HepG2 (cell line): ENCODE results near the gene CKLF. TPM values are rescaled to one million over a fixed set of nuclear protein-coding genes. Genes with fewer than 3 reads are reported as not detected.

Experiments
- ATAC-seq: fragments of 200-7000 bp; cut with Tn5 transposase; 3 replicates; pipeline ENCODE4 v1.9.1; 2020; ENCODE audit warnings: mild to moderate bottlenecking, moderate library complexity
- BruUV-seq: library from RNA; stranded (reverse); fragments of 400-500 nt; replicated peaks from 2 replicates; lab custom pipeline; 2021; lab: Mats Ljungman, UMichigan
- CTCF ChIA-PET: fragments of 300-600 bp; formaldehyde crosslinking; extraction: SDS; loops from one replicate; lab custom pipeline; 2021; ENCODE audit warnings: low total read pairs, inconsistent platforms, low intra/inter-chr PET ratio; lab: Yijun Ruan, JAX
- POLR2A ChIA-PET: fragments of 350-600 bp; sonication (Branson Sonifier 250); formaldehyde crosslinking; loops from one replicate; lab custom pipeline; 2020; ENCODE audit warnings: antibody characterized with exemption, inconsistent platforms; lab: Yijun Ruan, JAX
- DNase-seq: peaks from one replicate; pipeline ENCODE4 v3.0.0-alpha.2; 2015; ENCODE audit warnings: low spot score
- FAIRE-seq: peaks from 3 replicates; lab custom pipeline; 2011; peaks lifted over from hg19 to GRCh38; lab: Jason Lieb, UNC
- H2AFZ ChIP-seq: one replicate; pipeline ENCODE4 v1.6.1; 2011; ENCODE audit warnings: low read length, inconsistent platforms
- H3K27ac ChIP-seq: fragments of 300-600 bp; 3 replicates; pipeline ENCODE4 v1.8.0; 2011; ENCODE audit warnings: mixed run types, mild to moderate bottlenecking, mixed read lengths, low read length, inconsistent platforms; ENCODE audit not compliant: insufficient read depth; ENCODE audit errors: extremely low read length
- H3K27me3 ChIP-seq, 2 experiments: fragments of 200-600 bp in 1 of 2; 2 replicates in 1 of 2; 3 replicates in 1 of 2; pipeline versions ENCODE4 v1.6.0 to v1.8.0; 2011; ENCODE audit warnings: low read length in 2 of 2, mild to moderate bottlenecking in 2 of 2, moderate library complexity in 2 of 2, inconsistent platforms in 1 of 2; ENCODE audit not compliant: insufficient read depth in 2 of 2, control insufficient read depth in 1 of 2
- H3K36me3 ChIP-seq, 2 experiments: fragments of 200-600 bp in 1 of 2; replicated peaks in 1 of 2; 2 replicates in 1 of 2; 3 replicates in 1 of 2; pipeline versions ENCODE4 v1.5.1 to v1.8.0; 2011; ENCODE audit warnings: low read length in 2 of 2, inconsistent platforms in 1 of 2; ENCODE audit not compliant: insufficient read depth in 2 of 2, control insufficient read depth in 1 of 2
- H3K4me1 ChIP-seq: 2 replicates; pipeline ENCODE4 v1.5.1; 2012; ENCODE audit warnings: low read length, inconsistent platforms; ENCODE audit not compliant: insufficient read depth
- H3K4me2 ChIP-seq: 2 replicates; pipeline ENCODE4 v1.6.0; 2011; ENCODE audit warnings: low read depth, low read length, inconsistent platforms
- H3K4me3 ChIP-seq, 3 experiments: fragments of 200-600 bp in 1 of 3; sonication (generic), shearing (Covaris generic) in 1 of 3; replicated peaks in 1 of 3; 2 replicates each; pipeline ENCODE4 v1.5.1; 2011 to 2016; ENCODE audit warnings: low read length in 3 of 3, inconsistent platforms in 2 of 3, low read depth in 2 of 3, mild to moderate bottlenecking in 2 of 3, control low read depth in 1 of 3, mixed read lengths in 1 of 3; ENCODE audit not compliant: insufficient read depth in 1 of 3
- H3K79me2 ChIP-seq: one replicate; pipeline ENCODE4 v1.6.1; 2011; ENCODE audit warnings: low read length, inconsistent platforms; ENCODE audit not compliant: insufficient read depth
- H3K9ac ChIP-seq: 2 replicates; pipeline ENCODE4 v1.6.0; 2011; ENCODE audit warnings: mild to moderate bottlenecking, low read depth, low read length, inconsistent platforms; ENCODE audit not compliant: insufficient read depth
- H3K9me3 ChIP-seq: 2 replicates; pipeline ENCODE4 v1.5.1; 2012; ENCODE audit warnings: mild to moderate bottlenecking, low read length
- H4K20me1 ChIP-seq: 2 replicates; pipeline ENCODE4 v1.6.0; 2011; ENCODE audit warnings: inconsistent platforms, mild to moderate bottlenecking, low read length, moderate library complexity; ENCODE audit not compliant: insufficient read depth
- AFF4 ChIP-seq: sonication (generic); formaldehyde crosslinking; IDR thresholded peaks from 2 replicates; pipeline ENCODE4 v1.4.0; 2020; ENCODE audit warnings: missing genetic modification reagents
- ATRX ChIP-seq: sonication (generic); formaldehyde crosslinking; IDR thresholded peaks from 2 replicates; pipeline ENCODE4 v1.4.0; 2020; ENCODE audit warnings: missing genetic modification reagents, borderline replicate concordance
- FLYWCH1 ChIP-seq: sonication (generic); formaldehyde crosslinking; IDR thresholded peaks from 2 replicates; pipeline ENCODE4 v1.8.1; 2023; ENCODE audit warnings: mild to moderate bottlenecking, missing genetic modification reagents
- FOXJ3 ChIP-seq: sonication (generic); formaldehyde crosslinking; IDR thresholded peaks from 2 replicates; pipeline ENCODE4 v1.4.0; 2020; ENCODE audit warnings: missing genetic modification reagents, mild to moderate bottlenecking, borderline replicate concordance
- IRF9 ChIP-seq: sonication (generic); formaldehyde crosslinking; IDR thresholded peaks from 2 replicates; pipeline ENCODE4 v1.8.0; 2022; ENCODE audit warnings: missing genetic modification reagents, mild to moderate bottlenecking, borderline replicate concordance
- NONO ChIP-seq, 2 experiments: fragments of 450-650 bp in 1 of 2; sonication (generic) in 1 of 2; formaldehyde crosslinking in 1 of 2; IDR thresholded peaks in 1 of 2; conservative IDR thresholded peaks in 1 of 2; 2 replicates each; pipeline versions ENCODE4 v1.6.1 to v1.8.0; 2017 to 2022; ENCODE audit warnings: mild to moderate bottlenecking in 1 of 2, missing genetic modification reagents in 1 of 2, moderate library complexity in 1 of 2
- POGZ ChIP-seq: sonication (generic); formaldehyde crosslinking; IDR thresholded peaks from 2 replicates; pipeline ENCODE4 v1.4.0; 2020; ENCODE audit warnings: mild to moderate bottlenecking, missing genetic modification reagents
- SNAI1 ChIP-seq: sonication (generic); formaldehyde crosslinking; IDR thresholded peaks from 2 replicates; pipeline ENCODE4 v1.5.0; 2020; ENCODE audit warnings: mild to moderate bottlenecking, missing genetic modification reagents, borderline replicate concordance
- SP4 ChIP-seq: sonication (generic); formaldehyde crosslinking; IDR thresholded peaks from 2 replicates; pipeline ENCODE4 v1.8.1; 2023; ENCODE audit warnings: mild to moderate bottlenecking, missing genetic modification reagents
- ZBTB1 ChIP-seq: sonication (generic); formaldehyde crosslinking; IDR thresholded peaks from 2 replicates; pipeline ENCODE4 v1.4.0; 2020; ENCODE audit warnings: missing genetic modification reagents, borderline replicate concordance
- ZBTB7B ChIP-seq: sonication (generic); formaldehyde crosslinking; IDR thresholded peaks from 2 replicates; pipeline ENCODE4 v1.4.0; 2020; ENCODE audit warnings: missing genetic modification reagents
- ZFP36L1 ChIP-seq: sonication (generic); formaldehyde crosslinking; IDR thresholded peaks from 2 replicates; pipeline ENCODE4 v1.8.0; 2022; ENCODE audit warnings: mild to moderate bottlenecking, missing genetic modification reagents, moderate library complexity
- ZNF225 ChIP-seq: sonication (generic); formaldehyde crosslinking; IDR thresholded peaks from 2 replicates; pipeline ENCODE4 v1.4.0; 2020; ENCODE audit warnings: mild to moderate bottlenecking, missing genetic modification reagents
- ZSCAN25 ChIP-seq: sonication (generic); formaldehyde crosslinking; IDR thresholded peaks from 2 replicates; pipeline ENCODE4 v1.8.0; 2022; ENCODE audit warnings: mild to moderate bottlenecking, missing genetic modification reagents
- WGBS: methylation state at CpG from one replicate; pipeline ENCODE4 v1.1.6; 2017; ENCODE audit warnings: low lambda C conversion rate; 5-methylcytosine and 5-hydroxymethylcytosine counted together
- in situ Hi-C: cut with HindIII; loops from 2 replicates; pipeline ENCODE4 v1.10.0; 2017; ENCODE audit warnings: low pct_unique_long_range_greater_than_20kb; ENCODE audit not compliant: extremely low pct_ligation_motif_present
- intact Hi-C: fragments of 100-400 bp; cut with micrococcal nuclease; formaldehyde crosslinking; loops from one replicate; pipeline ENCODE4 v1.10.0; 2022; ENCODE audit not compliant: unreplicated experiment
- polyA plus RNA-seq, 8 experiments: library from polyadenylated mRNA; depleted of rRNA in 3 of 8; stranded (reverse) in 7 of 8; unstranded in 1 of 8; fragments of >200 nt; fragmentation: Illumina TruSeq in 4 of 8; extraction: Trizol in 4 of 8; gene quantifications; 2 replicates each; pipeline versions ENCODE4 v1.2.1 to v1.2.3, GENCODE V29; 2011 to 2016; ENCODE audit warnings: low read depth in 4 of 8, missing spikeins in 1 of 8, mixed read lengths in 1 of 8; ENCODE audit not compliant: insufficient read depth in 1 of 8
- total RNA-seq, 5 experiments: library from RNA; depleted of rRNA; stranded (reverse); fragments of >200 nt; fragmentation: Illumina TruSeq; extraction: Trizol; gene quantifications; 2 replicates each; pipeline ENCODE4 v1.2.3, GENCODE V29; 2016; ENCODE audit warnings: low read depth in 1 of 5
- TF ChIP-seq, protein P1 (sequence below): IDR thresholded peaks from 2 replicates; pipeline ENCODE4 v1.6.1; 2016

The CKLF gene
- total and polyA plus RNA-seq, 2 of the 13 experiments (the other 11 are each of a cell fraction or from before 2014, with no cell fraction given) = 120 to 167 TPM

- TF ChIP-seq IRF9 (CRISPR knock-in tag) (no peak), FLYWCH1 (CRISPR knock-in tag) (no peak), NONO (IDR thresholded peaks at IDR 0.05) (no peak), NONO (CRISPR knock-in tag; conservative IDR thresholded peaks at IDR 0.05) (no peak), SNAI1 (CRISPR knock-in tag) (0 out of 2 replicates have a peak, but pooled peaks have one; percentile 44), POGZ (CRISPR knock-in tag) (0 out of 2 replicates have a peak, but pooled peaks have one; percentile 16), ZSCAN25 (no peak), AFF4 (CRISPR knock-in tag) (no peak), ATRX (no peak), ZNF225 (peak; percentile 15; the same call in 1 of the 2 replicates), SP4 (CRISPR knock-in tag) (0 out of 2 replicates have a peak, but pooled peaks have one; percentile 25), ZFP36L1 (CRISPR knock-in tag) (0 out of 2 replicates have a peak, but pooled peaks have one; percentile 12), FOXJ3 (CRISPR knock-in tag) (no peak), ZBTB7B (CRISPR knock-in tag) (0 out of 2 replicates have a peak, but pooled peaks have one; percentile 1), ZBTB1 (CRISPR knock-in tag) (no peak)
- TF ChIP-seq, protein P1, sequence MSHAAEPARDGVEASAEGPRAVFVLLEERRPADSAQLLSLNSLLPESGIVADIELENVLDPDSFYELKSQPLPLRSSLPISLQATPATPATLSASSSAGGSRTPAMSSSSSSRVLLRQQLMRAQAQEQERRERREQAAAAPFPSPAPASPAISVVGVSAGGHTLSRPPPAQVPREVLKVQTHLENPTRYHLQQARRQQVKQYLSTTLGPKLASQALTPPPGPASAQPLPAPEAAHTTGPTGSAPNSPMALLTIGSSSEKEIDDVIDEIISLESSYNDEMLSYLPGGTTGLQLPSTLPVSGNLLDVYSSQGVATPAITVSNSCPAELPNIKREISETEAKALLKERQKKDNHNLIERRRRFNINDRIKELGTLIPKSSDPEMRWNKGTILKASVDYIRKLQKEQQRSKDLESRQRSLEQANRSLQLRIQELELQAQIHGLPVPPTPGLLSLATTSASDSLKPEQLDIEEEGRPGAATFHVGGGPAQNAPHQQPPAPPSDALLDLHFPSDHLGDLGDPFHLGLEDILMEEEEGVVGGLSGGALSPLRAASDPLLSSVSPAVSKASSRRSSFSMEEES (CRISPR knock-in tag) = no peak
- TF ChIP-seq, all 625 proteins: peak for 6
- Histone ChIP-seq H3K9me3 (no peaks in the 10 kb centered on the region), H3K36me3 (peaks cover 15 to 22% of the 10 kb centered on the region in 2 experiments), H3K4me3 (peak overlapping the region; percentile 81 to 87 (median 86); a peak in 5 of 6 replicates), H3K79me2 (peaks cover 9% of the 10 kb centered on the region), H3K27ac (peak overlapping the region; percentile 54), H3K4me2 (peak overlapping the region; percentile 83), H2AFZ (no peak overlapping the region), H3K4me1 (peaks cover 55% of the 10 kb centered on the region), H3K9ac (peak overlapping the region; percentile 81), H4K20me1 (peaks cover 13% of the 10 kb centered on the region; the same call in 1 of the 2 replicates), H3K27me3 (no peaks in the 10 kb centered on the region)
- WGBS = 72% methylated on average over 10 of the region's 10 CpGs
- ChIA-PET CTCF (interaction anchor here (3.0 kb wide), 1 partner anchor 45 kb away, joined by 12 read pairs; no protein-coding TSS in a partner anchor), POLR2A (no interaction called here)
- intact Hi-C loops = loop anchor here (2.0 kb wide), 2 partner anchors 53 to 89 kb away; partner anchors contain the start of gene CKLF
- in situ Hi-C loops = loop anchor here (5.0 kb wide), 2 partner anchors 86 to 261 kb away; no protein-coding TSS in a partner anchor
- ATAC-seq = no peak
- TSS peak; percentile 60 for BruUV-seq
- no peak for DNase-seq
- FAIRE-seq = no peak
Measured at GRCh38 chr16:66605979-66606751, 53.8 kb downstream of the CKLF start.
